ENCODE measurements around the gene KCNQ5. TPM values are rescaled to one million over a fixed set of nuclear protein-coding genes. Genes with fewer than 3 reads are reported as not detected.
A peak's percentile ranks its signal among the peaks of the same experiment; 100 is the strongest.

Gene KCNQ5
- polyA plus RNA-seq, 1 donor (not counting 4 experiments of a cell fraction or from before 2014, with no cell fraction given): 3.4 TPM

DNA sequence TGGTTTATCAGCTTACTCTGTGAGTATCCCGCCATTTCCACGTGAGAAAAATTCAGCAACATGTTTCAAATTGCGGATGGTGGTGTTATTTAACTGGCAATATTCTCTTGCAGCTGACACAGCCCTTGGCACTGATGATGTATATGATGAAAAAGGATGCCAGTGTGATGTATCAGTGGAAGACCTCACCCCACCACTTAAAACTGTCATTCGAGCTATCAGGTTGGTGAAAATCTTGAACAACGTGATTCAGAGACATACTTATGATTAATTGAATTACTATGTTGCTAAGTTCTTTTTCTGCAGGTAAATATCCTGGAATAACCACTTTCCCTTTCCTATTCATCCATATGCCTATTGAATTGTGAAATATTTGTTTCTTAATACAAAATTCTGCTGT lies 547.8 kb downstream of the KCNQ5 start:
- H3K4me2 ChIP-seq (ENCODE audit: control insufficient read depth, extremely low read depth, insufficient read depth, low read depth, low read length): peak overlapping the region; percentile 7
- no peak for TF ChIP-seq EZH2 (IDR thresholded peaks at IDR 0.05; ENCODE audit: low read length)
- TF ChIP-seq, protein P1, sequence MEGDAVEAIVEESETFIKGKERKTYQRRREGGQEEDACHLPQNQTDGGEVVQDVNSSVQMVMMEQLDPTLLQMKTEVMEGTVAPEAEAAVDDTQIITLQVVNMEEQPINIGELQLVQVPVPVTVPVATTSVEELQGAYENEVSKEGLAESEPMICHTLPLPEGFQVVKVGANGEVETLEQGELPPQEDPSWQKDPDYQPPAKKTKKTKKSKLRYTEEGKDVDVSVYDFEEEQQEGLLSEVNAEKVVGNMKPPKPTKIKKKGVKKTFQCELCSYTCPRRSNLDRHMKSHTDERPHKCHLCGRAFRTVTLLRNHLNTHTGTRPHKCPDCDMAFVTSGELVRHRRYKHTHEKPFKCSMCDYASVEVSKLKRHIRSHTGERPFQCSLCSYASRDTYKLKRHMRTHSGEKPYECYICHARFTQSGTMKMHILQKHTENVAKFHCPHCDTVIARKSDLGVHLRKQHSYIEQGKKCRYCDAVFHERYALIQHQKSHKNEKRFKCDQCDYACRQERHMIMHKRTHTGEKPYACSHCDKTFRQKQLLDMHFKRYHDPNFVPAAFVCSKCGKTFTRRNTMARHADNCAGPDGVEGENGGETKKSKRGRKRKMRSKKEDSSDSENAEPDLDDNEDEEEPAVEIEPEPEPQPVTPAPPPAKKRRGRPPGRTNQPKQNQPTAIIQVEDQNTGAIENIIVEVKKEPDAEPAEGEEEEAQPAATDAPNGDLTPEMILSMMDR (optimal IDR thresholded peaks at IDR 0.05 in 1 of 3, IDR thresholded peaks at IDR 0.05 in 1 of 3, conservative IDR thresholded peaks at IDR 0.05 in 1 of 3; ENCODE audit: extremely low read depth in 1 of 3, insufficient read depth in 2 of 3, low read length in 3 of 3): no peak
- no peak overlapping the region for H3K9ac ChIP-seq (ENCODE audit: control insufficient read depth, extremely low read depth, insufficient read depth, low read length)
- no peaks in the 10 kb centered on the region for H3K9me1 ChIP-seq (ENCODE audit: control insufficient read depth, extremely low read depth, insufficient read depth, low read length)
- no peaks in the 10 kb centered on the region for H4K20me1 ChIP-seq (ENCODE audit: control insufficient read depth, extremely low read depth, insufficient read depth, low read length)
- DNase-seq (ENCODE audit: low read depth, low spot score) (peak; percentile 44), FAIRE-seq (peak; percentile 83)
- H3K27me3 ChIP-seq (ENCODE audit: control insufficient read depth, extremely low read depth, insufficient read depth, low read length): no peaks in the 10 kb centered on the region
- no peak overlapping the region for H3K27ac ChIP-seq (ENCODE audit: control insufficient read depth, insufficient read depth, low read length)
- H3K79me2 ChIP-seq (ENCODE audit: control insufficient read depth, insufficient read depth, low read length): no peaks in the 10 kb centered on the region
- H3K9me3 ChIP-seq (ENCODE audit: control insufficient read depth, low read depth, low read length): no peaks in the 10 kb centered on the region
- no peak overlapping the region for H3K4me3 ChIP-seq (ENCODE audit: control insufficient read depth in 2 of 3, extremely low read depth in 1 of 3, insufficient read depth in 2 of 3, low read depth in 1 of 3, low read length in 3 of 3)
- no peak overlapping the region for H2AFZ ChIP-seq (ENCODE audit: control insufficient read depth, low read length)
- peaks cover 13% of the 10 kb centered on the region for H3K4me1 ChIP-seq (ENCODE audit: control insufficient read depth, extremely low read depth, insufficient read depth, low read length)
- dilution Hi-C loops (cut with MboI; ENCODE audit: extremely low pct_ligation_motif_present, low sequenced_read_pairs): no loop called here
- H3K36me3 ChIP-seq (ENCODE audit: control insufficient read depth in 2 of 2, extremely low read depth in 1 of 2, insufficient read depth in 2 of 2, low read length in 2 of 2): no peaks in the 10 kb centered on the region

DNA sequence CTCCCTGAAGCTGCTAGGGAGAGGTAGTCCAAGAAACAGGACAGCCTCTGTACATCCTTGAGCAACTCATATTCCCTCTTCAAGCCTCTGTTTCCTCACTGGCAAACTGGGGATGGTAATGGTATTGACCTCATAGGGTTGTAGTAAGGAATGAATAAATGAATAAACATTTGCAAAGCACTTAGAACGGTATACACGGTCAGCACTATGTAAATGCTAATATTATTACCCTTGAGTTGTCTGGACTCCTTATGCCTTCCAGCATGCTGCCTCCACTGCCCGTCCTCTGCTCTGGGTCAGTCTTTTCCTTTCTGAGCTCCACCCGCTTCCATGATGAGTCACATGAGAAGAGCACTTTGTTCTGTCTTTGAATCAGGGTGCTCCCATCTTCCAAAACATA lies 552.8 kb downstream of the KCNQ5 start:
- peaks cover 6% of the 10 kb centered on the region for H3K4me1 ChIP-seq (ENCODE audit: control insufficient read depth, extremely low read depth, insufficient read depth, low read length)
- H3K27me3 ChIP-seq (ENCODE audit: control insufficient read depth, extremely low read depth, insufficient read depth, low read length): no peaks in the 10 kb centered on the region
- H4K20me1 ChIP-seq (ENCODE audit: control insufficient read depth, extremely low read depth, insufficient read depth, low read length): no peaks in the 10 kb centered on the region
- no peak overlapping the region for H3K4me2 ChIP-seq (ENCODE audit: control insufficient read depth, extremely low read depth, insufficient read depth, low read depth, low read length)
- H3K9me3 ChIP-seq (ENCODE audit: control insufficient read depth, low read depth, low read length): no peaks in the 10 kb centered on the region
- FAIRE-seq: no peak
- TF ChIP-seq EZH2 (IDR thresholded peaks at IDR 0.05; ENCODE audit: low read length): no peak
- TF ChIP-seq, protein P1 (optimal IDR thresholded peaks at IDR 0.05 in 1 of 3, IDR thresholded peaks at IDR 0.05 in 1 of 3, conservative IDR thresholded peaks at IDR 0.05 in 1 of 3; ENCODE audit: extremely low read depth in 1 of 3, insufficient read depth in 2 of 3, low read length in 3 of 3): no peak
- H3K9me1 ChIP-seq (ENCODE audit: control insufficient read depth, extremely low read depth, insufficient read depth, low read length): no peaks in the 10 kb centered on the region
- no peak overlapping the region for H2AFZ ChIP-seq (ENCODE audit: control insufficient read depth, low read length)
- H3K79me2 ChIP-seq (ENCODE audit: control insufficient read depth, insufficient read depth, low read length): no peaks in the 10 kb centered on the region
- H3K9ac ChIP-seq (ENCODE audit: control insufficient read depth, extremely low read depth, insufficient read depth, low read length): no peak overlapping the region
- dilution Hi-C loops (cut with MboI; ENCODE audit: extremely low pct_ligation_motif_present, low sequenced_read_pairs): no loop called here
- H3K36me3 ChIP-seq (ENCODE audit: control insufficient read depth in 2 of 2, extremely low read depth in 1 of 2, insufficient read depth in 2 of 2, low read length in 2 of 2): no peaks in the 10 kb centered on the region
- DNase-seq (ENCODE audit: low read depth, low spot score): no peak
- H3K4me3 ChIP-seq (ENCODE audit: control insufficient read depth in 2 of 3, extremely low read depth in 1 of 3, insufficient read depth in 2 of 3, low read depth in 1 of 3, low read length in 3 of 3): no peak overlapping the region
- no peak overlapping the region for H3K27ac ChIP-seq (ENCODE audit: control insufficient read depth, insufficient read depth, low read length)

Data from keratinocyte (primary cell).